H1 (cell line): ENCODE results near the gene NPR2. TPM values are rescaled to one million over a fixed set of nuclear protein-coding genes. Genes with fewer than 3 reads are reported as not detected.

Source experiments
- POLR2A ChIP-seq, 2 experiments: IDR thresholded peaks; 1 replicate in 1 of 2; 2 replicates in 1 of 2; pipeline ENCODE4 v1.6.1; 2011; ENCODE audit warnings: low read depth in 2 of 2, low read length in 2 of 2, mild to moderate bottlenecking in 2 of 2; ENCODE audit errors: control extremely low read depth in 1 of 2
- RNF2 ChIP-seq: fragments of 200-900, 300-1000 bp; sonication (generic); IDR thresholded peaks from 2 replicates; pipeline ENCODE4 v1.7.1; 2016; ENCODE audit warnings: borderline replicate concordance, low read depth, mild to moderate bottlenecking, antibody characterized with exemption, low read length; ENCODE audit not compliant: poor library complexity, severe bottlenecking; ENCODE audit errors: missing control alignments
- SP1 ChIP-seq: IDR thresholded peaks from 2 replicates; pipeline ENCODE4 v1.6.1; 2011; ENCODE audit warnings: low read depth, low read length
- polyA plus RNA-seq, 7 experiments: library from polyadenylated mRNA; depleted of rRNA in 3 of 7; stranded (reverse) in 5 of 7; unstranded in 2 of 7; fragments of >200 nt in 5 of 7; fragments of 200-250 nt in 2 of 7; gene quantifications; 1 replicate in 5 of 7; 2 replicates in 1 of 7; 4 replicates in 1 of 7; pipeline versions ENCODE4 v1.2.1 to v1.2.3, GENCODE V29; 2011 to 2013; ENCODE audit warnings: missing spikeins in 2 of 7, mixed read lengths in 2 of 7
- total RNA-seq: library from RNA; stranded (reverse); fragmentation: NEBNext Ultra II Directional; extraction: Animal tissue kit (Norgen Biotek cat#: 25700); gene quantifications from 2 replicates; pipeline ENCODE4 v1.2.1, GENCODE V29; 2021
- TF ChIP-seq, protein P1 (sequence below): fragments of 300-600 bp; sonication (generic); IDR thresholded peaks from 2 replicates; pipeline ENCODE4 v1.7.1; 2012; ENCODE audit warnings: low read length, moderate library complexity, mild to moderate bottlenecking, inconsistent platforms; ENCODE audit not compliant: insufficient replicate concordance

NPR2 gene
- total and polyA plus RNA-seq, 2 of the 8 experiments (the other 6 are each of a cell fraction or from before 2014, with no cell fraction given) = 11.0 to 17.0 TPM

DNA sequence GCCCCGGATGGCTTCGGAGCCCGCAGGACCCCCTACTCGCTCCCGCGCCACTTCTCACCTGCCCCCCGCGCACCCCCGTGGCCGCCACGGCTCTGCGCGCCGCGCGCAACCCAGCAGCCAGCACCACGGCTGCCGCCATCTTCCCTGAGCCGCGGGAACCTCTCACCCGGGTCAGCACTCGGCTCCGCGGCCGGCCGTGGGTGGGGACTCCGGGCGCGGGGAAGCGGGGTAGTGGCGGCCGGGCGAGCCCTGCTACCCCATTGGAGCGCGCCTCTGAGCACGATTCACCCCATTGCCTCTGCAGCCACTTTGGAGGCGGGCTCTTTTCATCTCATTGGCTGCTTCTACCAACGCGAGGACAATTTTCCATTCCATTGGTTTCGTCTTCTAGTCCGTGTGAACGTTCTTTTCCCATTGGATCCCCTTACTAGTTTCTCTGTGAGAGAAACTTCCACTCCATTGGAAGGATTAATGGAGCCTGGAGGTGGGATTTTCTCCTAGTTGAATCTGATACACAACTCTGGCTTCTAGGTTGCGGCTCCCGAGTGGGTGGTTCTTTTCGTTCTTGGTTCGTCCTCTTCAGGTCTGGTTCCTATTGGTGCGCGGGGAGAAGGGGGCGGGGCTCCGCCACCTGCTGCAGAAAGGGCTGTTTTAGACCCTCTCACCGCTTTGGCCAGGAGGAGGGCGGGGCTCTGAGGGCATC, 23.6 kb downstream of the NPR2 start, which contains the start of gene HINT2 (continued):
- TF ChIP-seq, protein P1, sequence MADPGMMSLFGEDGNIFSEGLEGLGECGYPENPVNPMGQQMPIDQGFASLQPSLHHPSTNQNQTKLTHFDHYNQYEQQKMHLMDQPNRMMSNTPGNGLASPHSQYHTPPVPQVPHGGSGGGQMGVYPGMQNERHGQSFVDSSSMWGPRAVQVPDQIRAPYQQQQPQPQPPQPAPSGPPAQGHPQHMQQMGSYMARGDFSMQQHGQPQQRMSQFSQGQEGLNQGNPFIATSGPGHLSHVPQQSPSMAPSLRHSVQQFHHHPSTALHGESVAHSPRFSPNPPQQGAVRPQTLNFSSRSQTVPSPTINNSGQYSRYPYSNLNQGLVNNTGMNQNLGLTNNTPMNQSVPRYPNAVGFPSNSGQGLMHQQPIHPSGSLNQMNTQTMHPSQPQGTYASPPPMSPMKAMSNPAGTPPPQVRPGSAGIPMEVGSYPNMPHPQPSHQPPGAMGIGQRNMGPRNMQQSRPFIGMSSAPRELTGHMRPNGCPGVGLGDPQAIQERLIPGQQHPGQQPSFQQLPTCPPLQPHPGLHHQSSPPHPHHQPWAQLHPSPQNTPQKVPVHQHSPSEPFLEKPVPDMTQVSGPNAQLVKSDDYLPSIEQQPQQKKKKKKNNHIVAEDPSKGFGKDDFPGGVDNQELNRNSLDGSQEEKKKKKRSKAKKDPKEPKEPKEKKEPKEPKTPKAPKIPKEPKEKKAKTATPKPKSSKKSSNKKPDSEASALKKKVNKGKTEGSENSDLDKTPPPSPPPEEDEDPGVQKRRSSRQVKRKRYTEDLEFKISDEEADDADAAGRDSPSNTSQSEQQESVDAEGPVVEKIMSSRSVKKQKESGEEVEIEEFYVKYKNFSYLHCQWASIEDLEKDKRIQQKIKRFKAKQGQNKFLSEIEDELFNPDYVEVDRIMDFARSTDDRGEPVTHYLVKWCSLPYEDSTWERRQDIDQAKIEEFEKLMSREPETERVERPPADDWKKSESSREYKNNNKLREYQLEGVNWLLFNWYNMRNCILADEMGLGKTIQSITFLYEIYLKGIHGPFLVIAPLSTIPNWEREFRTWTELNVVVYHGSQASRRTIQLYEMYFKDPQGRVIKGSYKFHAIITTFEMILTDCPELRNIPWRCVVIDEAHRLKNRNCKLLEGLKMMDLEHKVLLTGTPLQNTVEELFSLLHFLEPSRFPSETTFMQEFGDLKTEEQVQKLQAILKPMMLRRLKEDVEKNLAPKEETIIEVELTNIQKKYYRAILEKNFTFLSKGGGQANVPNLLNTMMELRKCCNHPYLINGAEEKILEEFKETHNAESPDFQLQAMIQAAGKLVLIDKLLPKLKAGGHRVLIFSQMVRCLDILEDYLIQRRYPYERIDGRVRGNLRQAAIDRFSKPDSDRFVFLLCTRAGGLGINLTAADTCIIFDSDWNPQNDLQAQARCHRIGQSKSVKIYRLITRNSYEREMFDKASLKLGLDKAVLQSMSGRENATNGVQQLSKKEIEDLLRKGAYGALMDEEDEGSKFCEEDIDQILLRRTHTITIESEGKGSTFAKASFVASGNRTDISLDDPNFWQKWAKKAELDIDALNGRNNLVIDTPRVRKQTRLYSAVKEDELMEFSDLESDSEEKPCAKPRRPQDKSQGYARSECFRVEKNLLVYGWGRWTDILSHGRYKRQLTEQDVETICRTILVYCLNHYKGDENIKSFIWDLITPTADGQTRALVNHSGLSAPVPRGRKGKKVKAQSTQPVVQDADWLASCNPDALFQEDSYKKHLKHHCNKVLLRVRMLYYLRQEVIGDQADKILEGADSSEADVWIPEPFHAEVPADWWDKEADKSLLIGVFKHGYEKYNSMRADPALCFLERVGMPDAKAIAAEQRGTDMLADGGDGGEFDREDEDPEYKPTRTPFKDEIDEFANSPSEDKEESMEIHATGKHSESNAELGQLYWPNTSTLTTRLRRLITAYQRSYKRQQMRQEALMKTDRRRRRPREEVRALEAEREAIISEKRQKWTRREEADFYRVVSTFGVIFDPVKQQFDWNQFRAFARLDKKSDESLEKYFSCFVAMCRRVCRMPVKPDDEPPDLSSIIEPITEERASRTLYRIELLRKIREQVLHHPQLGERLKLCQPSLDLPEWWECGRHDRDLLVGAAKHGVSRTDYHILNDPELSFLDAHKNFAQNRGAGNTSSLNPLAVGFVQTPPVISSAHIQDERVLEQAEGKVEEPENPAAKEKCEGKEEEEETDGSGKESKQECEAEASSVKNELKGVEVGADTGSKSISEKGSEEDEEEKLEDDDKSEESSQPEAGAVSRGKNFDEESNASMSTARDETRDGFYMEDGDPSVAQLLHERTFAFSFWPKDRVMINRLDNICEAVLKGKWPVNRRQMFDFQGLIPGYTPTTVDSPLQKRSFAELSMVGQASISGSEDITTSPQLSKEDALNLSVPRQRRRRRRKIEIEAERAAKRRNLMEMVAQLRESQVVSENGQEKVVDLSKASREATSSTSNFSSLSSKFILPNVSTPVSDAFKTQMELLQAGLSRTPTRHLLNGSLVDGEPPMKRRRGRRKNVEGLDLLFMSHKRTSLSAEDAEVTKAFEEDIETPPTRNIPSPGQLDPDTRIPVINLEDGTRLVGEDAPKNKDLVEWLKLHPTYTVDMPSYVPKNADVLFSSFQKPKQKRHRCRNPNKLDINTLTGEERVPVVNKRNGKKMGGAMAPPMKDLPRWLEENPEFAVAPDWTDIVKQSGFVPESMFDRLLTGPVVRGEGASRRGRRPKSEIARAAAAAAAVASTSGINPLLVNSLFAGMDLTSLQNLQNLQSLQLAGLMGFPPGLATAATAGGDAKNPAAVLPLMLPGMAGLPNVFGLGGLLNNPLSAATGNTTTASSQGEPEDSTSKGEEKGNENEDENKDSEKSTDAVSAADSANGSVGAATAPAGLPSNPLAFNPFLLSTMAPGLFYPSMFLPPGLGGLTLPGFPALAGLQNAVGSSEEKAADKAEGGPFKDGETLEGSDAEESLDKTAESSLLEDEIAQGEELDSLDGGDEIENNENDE = no peak
- peak; percentile 81 for TF ChIP-seq SP1
- TF ChIP-seq POLR2A (IDR thresholded peaks at IDR 0.05; ENCODE audit: control extremely low read depth in 1 of 2, low read depth in 2 of 2, low read length in 2 of 2) = peak; percentile 7 to 79; a peak in 2 of 3 replicates
- no peak for TF ChIP-seq RNF2
